Measurements from ENCODE around the gene EEF1AKMT2. TPM values are rescaled to one million over a fixed set of nuclear protein-coding genes. Genes with fewer than 3 reads are reported as not detected.

Gene EEF1AKMT2
- total RNA-seq, 1 experiment from 2014 or later, result 21.6 TPM

GRCh38 chr10:124791547-124792348 lies at the start of gene EEF1AKMT2 (continued):
- TF ChIP-seq JAZF1 (CRISPR knock-in tag; IDR thresholded peaks at IDR 0.05) (no peak), ZNF425 (CRISPR knock-in tag; conservative IDR thresholded peaks at IDR 0.05) (no peak), GRHL2 (CRISPR knock-in tag; IDR thresholded peaks at IDR 0.05; ENCODE audit: insufficient replicate concordance, severe bottlenecking) (no peak), NR2C2 (CRISPR knock-in tag; IDR thresholded peaks at IDR 0.05) (0 out of 2 replicates have a peak, but pooled peaks have one; percentile 28), TCF7 (CRISPR knock-in tag; IDR thresholded peaks at IDR 0.05; ENCODE audit: low read depth) (peak; percentile 71; the same call in 1 of the 2 replicates), ZNF219 (CRISPR knock-in tag; IDR thresholded peaks at IDR 0.05; ENCODE audit: borderline replicate concordance) (peak; percentile 74), ZBTB21 (CRISPR knock-in tag; IDR thresholded peaks at IDR 0.05; ENCODE audit: borderline replicate concordance) (peak; percentile 83; the same call in 1 of the 2 replicates), PRRX2 (CRISPR knock-in tag; IDR thresholded peaks at IDR 0.05) (no peak), ARID4B (CRISPR knock-in tag; IDR thresholded peaks at IDR 0.05; ENCODE audit: borderline replicate concordance) (peak; percentile 78; the same call in 1 of the 2 replicates), FOXP1 (CRISPR knock-in tag; IDR thresholded peaks at IDR 0.05; ENCODE audit: borderline replicate concordance) (peak; percentile 99), ATF3 (CRISPR knock-in tag; conservative IDR thresholded peaks at IDR 0.05) (no peak), SMAD3 (CRISPR knock-in tag; IDR thresholded peaks at IDR 0.05; ENCODE audit: borderline replicate concordance) (peak; percentile 25; the same call in 1 of the 2 replicates), MXD4 (CRISPR knock-in tag; IDR thresholded peaks at IDR 0.05; ENCODE audit: borderline replicate concordance) (no peak), ZNF121 (CRISPR knock-in tag; IDR thresholded peaks at IDR 0.05) (0 out of 2 replicates have a peak, but pooled peaks have one; percentile 0), STAT6 (CRISPR knock-in tag; conservative IDR thresholded peaks at IDR 0.05; ENCODE audit: low read depth) (peak; percentile 94), RELA (CRISPR knock-in tag; IDR thresholded peaks at IDR 0.05; ENCODE audit: borderline replicate concordance) (peak; percentile 83), EMX1 (CRISPR knock-in tag; IDR thresholded peaks at IDR 0.05) (no peak)
- TF ChIP-seq, protein P1, sequence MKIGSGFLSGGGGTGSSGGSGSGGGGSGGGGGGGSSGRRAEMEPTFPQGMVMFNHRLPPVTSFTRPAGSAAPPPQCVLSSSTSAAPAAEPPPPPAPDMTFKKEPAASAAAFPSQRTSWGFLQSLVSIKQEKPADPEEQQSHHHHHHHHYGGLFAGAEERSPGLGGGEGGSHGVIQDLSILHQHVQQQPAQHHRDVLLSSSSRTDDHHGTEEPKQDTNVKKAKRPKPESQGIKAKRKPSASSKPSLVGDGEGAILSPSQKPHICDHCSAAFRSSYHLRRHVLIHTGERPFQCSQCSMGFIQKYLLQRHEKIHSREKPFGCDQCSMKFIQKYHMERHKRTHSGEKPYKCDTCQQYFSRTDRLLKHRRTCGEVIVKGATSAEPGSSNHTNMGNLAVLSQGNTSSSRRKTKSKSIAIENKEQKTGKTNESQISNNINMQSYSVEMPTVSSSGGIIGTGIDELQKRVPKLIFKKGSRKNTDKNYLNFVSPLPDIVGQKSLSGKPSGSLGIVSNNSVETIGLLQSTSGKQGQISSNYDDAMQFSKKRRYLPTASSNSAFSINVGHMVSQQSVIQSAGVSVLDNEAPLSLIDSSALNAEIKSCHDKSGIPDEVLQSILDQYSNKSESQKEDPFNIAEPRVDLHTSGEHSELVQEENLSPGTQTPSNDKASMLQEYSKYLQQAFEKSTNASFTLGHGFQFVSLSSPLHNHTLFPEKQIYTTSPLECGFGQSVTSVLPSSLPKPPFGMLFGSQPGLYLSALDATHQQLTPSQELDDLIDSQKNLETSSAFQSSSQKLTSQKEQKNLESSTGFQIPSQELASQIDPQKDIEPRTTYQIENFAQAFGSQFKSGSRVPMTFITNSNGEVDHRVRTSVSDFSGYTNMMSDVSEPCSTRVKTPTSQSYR (CRISPR knock-in tag; IDR thresholded peaks at IDR 0.05), result peak; percentile 69
- TF ChIP-seq, protein P2, sequence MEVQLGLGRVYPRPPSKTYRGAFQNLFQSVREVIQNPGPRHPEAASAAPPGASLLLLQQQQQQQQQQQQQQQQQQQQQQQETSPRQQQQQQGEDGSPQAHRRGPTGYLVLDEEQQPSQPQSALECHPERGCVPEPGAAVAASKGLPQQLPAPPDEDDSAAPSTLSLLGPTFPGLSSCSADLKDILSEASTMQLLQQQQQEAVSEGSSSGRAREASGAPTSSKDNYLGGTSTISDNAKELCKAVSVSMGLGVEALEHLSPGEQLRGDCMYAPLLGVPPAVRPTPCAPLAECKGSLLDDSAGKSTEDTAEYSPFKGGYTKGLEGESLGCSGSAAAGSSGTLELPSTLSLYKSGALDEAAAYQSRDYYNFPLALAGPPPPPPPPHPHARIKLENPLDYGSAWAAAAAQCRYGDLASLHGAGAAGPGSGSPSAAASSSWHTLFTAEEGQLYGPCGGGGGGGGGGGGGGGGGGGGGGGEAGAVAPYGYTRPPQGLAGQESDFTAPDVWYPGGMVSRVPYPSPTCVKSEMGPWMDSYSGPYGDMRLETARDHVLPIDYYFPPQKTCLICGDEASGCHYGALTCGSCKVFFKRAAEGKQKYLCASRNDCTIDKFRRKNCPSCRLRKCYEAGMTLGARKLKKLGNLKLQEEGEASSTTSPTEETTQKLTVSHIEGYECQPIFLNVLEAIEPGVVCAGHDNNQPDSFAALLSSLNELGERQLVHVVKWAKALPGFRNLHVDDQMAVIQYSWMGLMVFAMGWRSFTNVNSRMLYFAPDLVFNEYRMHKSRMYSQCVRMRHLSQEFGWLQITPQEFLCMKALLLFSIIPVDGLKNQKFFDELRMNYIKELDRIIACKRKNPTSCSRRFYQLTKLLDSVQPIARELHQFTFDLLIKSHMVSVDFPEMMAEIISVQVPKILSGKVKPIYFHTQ (CRISPR knock-in tag; IDR thresholded peaks at IDR 0.05), result no peak
- TF ChIP-seq, protein P3, sequence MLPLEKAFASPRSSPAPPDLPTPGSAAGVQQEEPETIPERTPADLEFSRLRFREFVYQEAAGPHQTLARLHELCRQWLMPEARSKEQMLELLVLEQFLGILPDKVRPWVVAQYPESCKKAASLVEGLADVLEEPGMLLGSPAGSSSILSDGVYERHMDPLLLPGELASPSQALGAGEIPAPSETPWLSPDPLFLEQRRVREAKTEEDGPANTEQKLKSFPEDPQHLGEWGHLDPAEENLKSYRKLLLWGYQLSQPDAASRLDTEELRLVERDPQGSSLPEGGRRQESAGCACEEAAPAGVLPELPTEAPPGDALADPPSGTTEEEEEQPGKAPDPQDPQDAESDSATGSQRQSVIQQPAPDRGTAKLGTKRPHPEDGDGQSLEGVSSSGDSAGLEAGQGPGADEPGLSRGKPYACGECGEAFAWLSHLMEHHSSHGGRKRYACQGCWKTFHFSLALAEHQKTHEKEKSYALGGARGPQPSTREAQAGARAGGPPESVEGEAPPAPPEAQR (CRISPR knock-in tag; IDR thresholded peaks at IDR 0.05), result no peak

All from WTC11 (cell line).